ENCODE results near the gene STARD10.
A peak's percentile ranks its signal among the peaks of the same experiment; 100 is the strongest.
"Not testable (repeated sequence)": the region's sequence is repeated elsewhere in the genome, so short reads cannot be mapped to it uniquely, and the experiment has no call there.

STARD10 gene

DNA sequence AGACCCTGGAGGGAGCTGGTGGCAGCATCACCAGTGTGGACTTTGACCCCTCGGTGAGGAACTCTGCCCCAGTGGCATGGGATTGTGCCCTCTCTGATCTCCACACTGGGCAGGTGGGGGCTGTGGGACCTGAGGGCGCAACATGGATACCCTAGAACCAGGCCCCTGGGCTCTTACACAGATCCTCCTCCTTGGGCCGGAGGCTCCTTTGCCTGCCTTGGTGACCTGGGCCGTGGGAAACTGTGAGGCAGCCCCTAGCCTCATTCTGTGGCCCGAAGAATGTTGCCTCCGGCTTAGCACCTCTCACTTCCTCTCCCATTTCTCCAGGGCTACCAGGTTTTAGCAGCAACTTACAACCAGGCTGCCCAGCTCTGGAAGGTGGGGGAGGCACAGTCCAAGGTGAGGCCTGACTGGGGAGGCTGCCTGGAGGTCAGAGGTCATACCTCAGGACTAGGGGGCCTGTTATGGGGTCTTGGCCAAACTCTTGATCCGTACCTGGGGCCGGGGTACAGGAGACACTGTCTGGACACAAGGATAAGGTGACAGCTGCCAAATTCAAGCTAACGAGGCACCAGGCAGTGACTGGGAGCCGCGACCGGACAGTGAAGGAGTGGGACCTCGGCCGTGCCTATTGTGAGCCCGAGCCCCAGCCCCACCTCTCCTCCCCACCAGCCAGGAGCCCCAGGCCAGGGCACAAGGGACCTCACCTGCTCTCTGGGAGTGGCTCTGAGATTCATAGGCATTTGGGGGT, 32.5 kb upstream of the STARD10 start:
- DNase-seq, result no peak

DNA sequence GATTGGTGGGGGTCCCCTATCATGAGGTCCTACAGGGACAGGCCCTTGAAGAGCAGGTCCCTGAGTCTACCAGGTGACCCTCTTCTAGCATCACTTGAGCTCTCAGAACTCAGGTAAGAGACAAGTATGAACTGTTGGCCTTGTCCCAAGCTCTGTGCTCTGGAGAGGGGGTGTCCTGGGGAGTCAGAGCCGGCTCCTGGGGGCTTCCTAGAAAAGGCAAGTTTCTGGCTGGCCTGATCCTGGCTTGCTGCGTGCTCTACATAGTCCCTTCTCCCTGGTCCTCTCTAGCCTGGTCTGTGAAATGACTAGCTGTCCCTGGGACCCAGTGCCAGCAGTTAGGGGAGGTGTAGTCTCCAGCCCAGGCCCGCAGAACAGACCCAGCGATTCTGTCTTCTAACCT, 31.8 kb upstream of the STARD10 start:
- no peak for DNase-seq

DNA sequence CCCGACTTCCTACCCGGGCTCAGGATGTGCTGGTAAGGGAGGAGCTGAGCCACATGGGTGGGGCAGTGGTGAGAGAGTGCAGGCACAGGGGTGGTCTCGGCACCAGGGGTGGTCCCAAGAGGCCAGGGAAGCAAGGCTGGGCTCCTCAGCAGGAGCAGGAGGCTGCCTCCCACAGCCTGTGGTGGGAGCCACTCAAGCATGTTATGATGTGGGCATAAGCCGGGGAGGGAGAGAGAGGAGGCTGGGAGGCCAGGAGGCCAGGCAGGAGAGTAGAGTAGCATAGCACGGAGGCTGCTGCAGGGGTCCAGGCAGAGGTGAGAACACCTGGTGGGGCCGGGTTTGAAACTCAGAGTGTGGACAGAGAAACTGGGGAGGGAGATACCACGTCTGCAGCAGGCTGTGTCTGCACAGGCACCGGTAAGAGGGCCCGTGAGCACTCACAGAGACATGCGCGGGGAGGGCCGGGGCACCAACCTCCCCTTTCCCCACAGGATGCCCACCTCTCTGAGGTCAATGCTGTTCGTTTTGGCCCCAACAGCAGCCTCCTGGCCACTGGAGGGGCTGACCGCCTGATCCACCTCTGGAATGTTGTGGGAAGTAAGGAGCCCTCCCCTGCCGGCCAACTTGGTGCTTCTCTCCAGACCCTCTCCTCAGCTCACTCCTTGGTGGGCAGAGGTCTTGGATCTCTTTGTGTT, 31.1 kb upstream of the STARD10 start:
- no peak for DNase-seq

- no peak for DNase-seq
Measured at GRCh38 chr11:72824020-72824419, 30.2 kb upstream of the STARD10 start.

DNA sequence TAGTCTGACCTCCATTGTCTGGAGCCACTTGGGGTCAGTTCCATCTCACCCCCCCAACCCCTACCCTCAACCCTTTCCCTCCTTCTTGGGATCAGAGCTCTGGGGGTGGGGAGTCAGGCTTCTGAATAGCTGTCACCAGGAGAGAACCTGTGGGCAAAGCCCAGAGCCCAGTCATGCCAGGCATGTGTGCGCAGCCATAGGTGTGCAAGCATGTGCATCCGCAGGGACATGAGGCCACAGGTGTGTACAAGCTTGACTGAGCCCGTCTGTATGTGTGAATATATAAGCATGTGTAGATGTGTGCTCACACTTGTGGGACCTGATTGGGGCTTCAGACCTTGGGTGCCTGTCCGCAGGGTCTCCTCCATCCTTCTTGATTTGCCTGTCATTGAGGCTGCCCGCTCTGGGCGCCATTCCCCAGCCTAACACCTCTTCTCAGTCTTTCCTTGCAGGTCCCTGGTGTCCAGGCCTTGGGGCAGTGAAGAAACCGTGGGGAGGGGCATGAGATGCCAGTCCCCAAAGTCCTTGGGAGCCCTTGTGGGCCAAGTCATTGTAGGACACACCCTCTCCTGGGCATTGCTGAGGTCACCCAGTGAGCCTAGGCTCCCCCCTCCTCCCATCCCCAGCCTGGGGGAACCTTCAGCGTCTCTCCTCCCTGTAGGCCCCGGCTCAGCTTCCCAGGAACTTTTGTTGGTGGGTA, 29.4 kb upstream of the STARD10 start:
- DNase-seq, result no peak

GRCh38 chr11:72821920-72822799, 28.3 kb upstream of the STARD10 start:
- DNase-seq, result no peak

DNA sequence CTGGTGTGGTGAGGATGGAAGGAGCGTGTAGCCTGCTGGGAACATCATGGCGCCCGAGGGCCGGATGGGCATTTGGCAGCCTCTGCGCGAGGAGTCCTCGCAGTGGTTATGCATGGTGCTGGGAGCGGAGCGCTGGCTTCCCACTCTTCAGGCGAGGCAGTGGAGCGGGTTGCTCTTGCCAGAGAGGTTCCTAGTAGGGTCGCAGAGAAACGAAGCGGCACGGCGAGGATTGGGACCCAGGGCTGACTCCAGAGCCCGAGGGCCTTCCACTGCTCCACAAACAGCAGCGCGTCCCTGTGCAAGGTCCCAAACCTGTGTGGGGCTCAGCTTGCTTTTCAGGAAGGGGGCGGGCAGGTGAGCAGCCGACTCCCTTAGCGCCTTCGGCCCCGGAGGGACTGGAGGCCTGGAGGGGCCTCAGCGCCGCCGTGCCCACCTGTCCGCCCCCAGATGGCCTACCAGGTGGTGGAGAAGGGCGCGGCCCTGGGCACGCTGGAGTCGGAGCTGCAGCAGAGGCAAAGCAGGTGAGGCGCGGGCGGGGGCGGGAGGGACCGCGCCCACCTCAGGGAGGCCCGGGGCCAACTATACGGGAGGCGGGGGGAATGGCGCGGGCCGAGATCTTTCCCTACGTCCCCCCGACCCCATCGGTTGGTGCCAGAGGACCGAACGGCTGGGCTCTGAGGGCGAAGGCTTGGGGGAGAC, 27.5 kb upstream of the STARD10 start:
- DNase-seq, result no peak

DNA sequence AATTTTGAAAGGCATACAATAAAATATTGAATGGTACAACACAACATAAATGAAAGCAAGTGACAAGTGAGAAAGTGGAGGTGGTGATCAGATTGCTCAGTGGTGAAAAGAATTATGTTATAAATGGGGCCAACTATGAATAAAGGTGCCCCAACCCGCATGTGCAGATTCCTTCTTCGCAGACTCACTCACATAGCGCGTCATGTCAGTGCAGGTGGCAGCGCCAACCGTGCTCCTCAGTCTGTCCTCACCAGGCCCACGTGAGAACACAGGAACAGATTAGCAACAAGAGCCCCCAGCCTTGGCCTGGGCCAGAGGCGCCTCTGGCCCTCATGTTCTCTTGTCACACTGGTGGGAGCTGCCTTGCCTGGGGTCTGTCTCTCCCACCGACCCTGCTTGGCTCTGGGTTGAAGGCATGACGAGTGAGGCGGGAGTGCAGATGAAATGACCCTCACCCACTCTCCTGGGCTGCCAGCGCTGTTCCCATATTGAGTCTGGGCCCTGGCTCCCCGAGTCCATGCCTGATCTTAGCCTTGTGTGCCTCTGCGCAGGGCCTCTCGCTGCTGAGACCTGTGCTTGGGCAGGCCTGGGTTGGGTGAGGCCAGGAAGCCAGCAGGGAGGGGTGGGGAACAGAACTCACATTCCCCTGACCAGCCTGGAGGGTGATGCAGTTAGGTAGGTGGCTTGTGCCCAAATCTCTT, 26.7 kb upstream of the STARD10 start:
- DNase-seq, result no peak

DNA sequence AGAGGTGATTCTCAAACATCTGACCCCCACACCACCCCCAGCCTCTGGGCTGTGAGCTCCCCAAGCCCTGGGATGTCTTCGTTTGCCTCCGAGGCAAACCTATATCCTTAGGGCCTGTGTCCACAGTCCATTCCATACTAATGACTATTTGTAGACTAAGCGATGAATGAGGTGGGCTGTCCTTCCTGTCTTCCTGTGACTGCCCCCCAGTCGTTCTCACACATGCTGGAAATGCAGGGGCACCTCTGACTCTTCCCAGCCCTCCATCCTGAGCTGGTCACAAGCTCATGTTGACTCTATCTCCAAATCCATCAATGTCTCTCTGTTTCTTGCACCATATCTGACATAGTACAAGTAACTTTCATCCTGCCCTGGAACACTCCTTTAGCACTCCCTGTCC, 25.1 kb upstream of the STARD10 start:
- no peak for DNase-seq

GRCh38 chr11:72817966-72818365, 24.1 kb upstream of the STARD10 start:
- no peak for DNase-seq

- DNase-seq, result peak; percentile 24 to 41
Measured at GRCh38 chr11:72816404-72816990, 22.6 kb upstream of the STARD10 start.

GRCh38 chr11:72815110-72815618, 21.3 kb upstream of the STARD10 start:
- DNase-seq, result no peak

DNA sequence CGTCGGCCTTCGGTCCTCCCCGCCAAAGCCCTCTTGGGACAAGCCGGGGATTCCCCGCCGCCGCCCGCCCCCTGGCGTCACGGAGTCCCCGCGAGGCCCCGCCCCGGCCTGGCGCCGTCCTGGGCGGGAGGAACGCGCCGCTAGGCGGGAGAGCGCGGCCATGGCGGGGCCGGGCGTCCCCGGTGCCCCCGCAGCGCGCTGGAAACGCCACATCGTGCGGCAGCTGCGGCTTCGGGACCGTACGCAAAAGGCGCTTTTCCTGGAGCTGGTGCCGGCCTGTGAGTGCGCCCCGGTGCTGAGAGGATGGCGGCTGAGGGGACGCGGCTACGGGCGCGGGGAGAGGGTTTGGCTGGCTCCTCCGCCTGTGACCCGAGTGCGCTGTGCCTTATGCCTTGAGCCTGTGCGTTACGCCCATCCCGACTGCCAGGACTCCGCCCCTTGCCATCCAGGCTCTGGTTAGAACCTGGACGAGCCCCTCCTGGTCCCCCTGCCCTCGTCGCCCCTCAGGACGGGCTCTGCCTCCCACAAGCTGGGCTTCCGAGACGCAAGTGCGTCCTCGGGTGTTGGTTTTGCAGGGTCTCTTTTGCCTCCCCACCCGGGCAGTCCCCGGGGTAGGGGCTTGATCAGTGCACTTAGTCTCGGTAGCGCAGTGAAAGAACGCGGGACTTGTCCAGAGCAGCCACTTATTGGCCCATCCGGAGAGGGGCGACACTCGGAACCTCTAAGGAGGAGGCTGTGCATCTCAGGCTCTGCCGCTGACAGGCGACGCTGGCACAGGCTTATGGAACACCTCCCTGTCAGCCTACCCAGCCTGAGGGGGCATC, 20.7 kb upstream of the STARD10 start, which contains the start of gene ATG16L2:
Gene ATG16L2, plus strand, starts transcription at position 126 of the 824 bp plus-strand sequence. Its CDS starts 35 bp downstream, at position 161.
- DNase-seq, result peak; percentile 61 to 69

DNA sequence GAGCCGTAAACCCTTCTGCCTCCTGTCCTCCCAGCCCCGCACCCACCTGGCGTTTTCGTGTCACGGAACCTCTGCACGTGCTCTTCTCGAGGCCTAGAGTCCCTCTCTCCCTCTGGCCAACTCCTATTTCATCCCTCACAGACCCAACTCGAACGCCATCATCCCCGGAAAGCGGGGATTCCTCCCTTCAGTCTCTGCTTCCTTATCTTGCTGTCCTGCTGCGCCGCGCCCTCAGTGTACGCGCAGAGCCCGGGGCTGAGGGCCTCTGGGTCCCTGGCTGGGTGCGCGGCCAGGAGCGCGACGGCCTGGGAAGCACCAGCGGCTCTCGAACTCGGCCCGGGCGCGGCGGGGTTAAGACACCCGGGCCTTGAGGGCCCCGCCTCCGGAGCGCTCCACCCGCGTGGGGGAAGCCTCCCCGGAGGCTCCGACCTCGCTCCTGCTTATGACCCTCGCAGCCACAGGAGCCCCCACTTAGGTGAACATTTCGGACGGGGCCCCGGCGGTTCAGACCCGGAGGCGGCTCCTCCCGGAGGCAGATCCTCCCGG, 20.0 kb upstream of the STARD10 start:
- peak; percentile 61 to 78 for DNase-seq

- peak; percentile 75 to 78 for DNase-seq
Measured at GRCh38 chr11:72812967-72813739, 19.3 kb upstream of the STARD10 start.

GRCh38 chr11:72812604-72812966, 18.7 kb upstream of the STARD10 start:
- peak; percentile 53 to 74 for DNase-seq

- DNase-seq, result not testable (repeated sequence)
Measured at GRCh38 chr11:72811686-72812085, 17.8 kb upstream of the STARD10 start.

DNA sequence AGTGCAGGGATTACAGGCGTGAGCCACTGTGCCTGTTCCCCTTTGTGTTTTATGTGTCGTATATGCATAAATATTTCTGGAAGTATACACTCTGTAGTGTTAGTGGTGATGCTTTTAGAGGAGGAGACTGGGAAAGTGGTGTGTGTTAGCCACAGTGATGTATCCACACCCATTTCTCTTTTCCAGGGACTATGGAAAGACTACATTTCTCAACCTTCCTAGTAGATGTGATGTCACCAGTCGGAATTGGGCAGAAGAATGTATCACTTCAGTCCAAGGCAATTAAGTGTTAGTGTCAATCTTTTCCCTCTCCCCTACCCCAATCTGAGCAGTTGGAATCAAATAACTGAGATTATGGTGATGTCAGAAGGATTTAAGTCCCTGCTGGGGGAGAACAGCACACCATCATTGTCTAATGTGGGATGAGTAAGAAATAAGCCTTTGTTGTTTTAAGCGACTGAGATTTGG, 14.5 kb upstream of the STARD10 start:
- DNase-seq, result no peak

GRCh38 chr11:72807792-72808191, 13.9 kb upstream of the STARD10 start:
- peak; percentile 55 to 61 for DNase-seq

Measured in Kasumi-1 (cell line).